CD14-positive monocyte (primary cell): ENCODE results near the gene ATP5F1E. TPM values are rescaled to one million over a fixed set of nuclear protein-coding genes. Genes with fewer than 3 reads are reported as not detected.

Experiments
- DNase-seq, 3 donors: peaks; one replicate each; pipeline ENCODE4 v3.0.0-alpha.2; 2011 to 2022
- H2AFZ ChIP-seq: 2 replicates; pipeline ENCODE4 v1.6.0; 2012; ENCODE audit warnings: mild to moderate bottlenecking, low read depth, low read length, inconsistent platforms; ENCODE audit not compliant: insufficient read depth, poor library complexity, severe bottlenecking
- H3K27ac ChIP-seq, 2 donors: 1 replicate in 1 of 2; 2 replicates in 1 of 2; pipeline ENCODE4 v1.5.1; 2012 to 2013; ENCODE audit warnings: low read length in 2 of 2, control low read depth in 1 of 2, inconsistent platforms in 1 of 2, low read depth in 1 of 2, mild to moderate bottlenecking in 1 of 2
- H3K27me3 ChIP-seq, 2 donors: one replicate each; pipeline versions ENCODE4 v1.6.0 to v1.6.1; 2011 to 2013; ENCODE audit warnings: low read length in 2 of 2; ENCODE audit not compliant: control insufficient read depth in 2 of 2, insufficient read depth in 2 of 2
- H3K36me3 ChIP-seq, 2 donors: replicated peaks in 1 of 2; 1 replicate in 1 of 2; 2 replicates in 1 of 2; pipeline versions ENCODE4 v1.5.1 to v1.6.1; 2012 to 2013; ENCODE audit warnings: low read length in 2 of 2, control low read depth in 1 of 2, inconsistent platforms in 1 of 2, mild to moderate bottlenecking in 1 of 2; ENCODE audit not compliant: insufficient read depth in 2 of 2, control insufficient read depth in 1 of 2
- H3K4me1 ChIP-seq, 2 donors: 1 replicate in 1 of 2; 2 replicates in 1 of 2; pipeline versions ENCODE4 v1.5.1 to v1.6.1; 2012 to 2013; ENCODE audit warnings: low read length in 2 of 2, control low read depth in 1 of 2, inconsistent platforms in 1 of 2, mild to moderate bottlenecking in 1 of 2, moderate library complexity in 1 of 2; ENCODE audit not compliant: insufficient read depth in 2 of 2, control insufficient read depth in 1 of 2
- H3K4me2 ChIP-seq: replicated peaks from 2 replicates; pipeline ENCODE3; 2012; ENCODE audit warnings: low read length, moderate library complexity, mild to moderate bottlenecking; ENCODE audit not compliant: poor library complexity, severe bottlenecking; ENCODE audit errors: extremely low read depth
- H3K4me3 ChIP-seq, 3 experiments: fragments of 200-600 bp in 1 of 3; sonication (generic) in 1 of 3; replicated peaks in 1 of 3; 1 replicate in 2 of 3; 2 replicates in 1 of 3; pipeline ENCODE4 v1.5.1; 2011 to 2013; ENCODE audit warnings: low read length in 3 of 3, mild to moderate bottlenecking in 3 of 3, control low read depth in 2 of 3, low read depth in 2 of 3, inconsistent platforms in 1 of 3, moderate library complexity in 1 of 3
- H3K79me2 ChIP-seq: 2 replicates; pipeline ENCODE4 v1.6.0; 2012; ENCODE audit warnings: mild to moderate bottlenecking, control low read depth, inconsistent platforms, low read length, moderate library complexity; ENCODE audit not compliant: insufficient read depth
- H3K9ac ChIP-seq: 2 replicates; pipeline ENCODE4 v1.6.0; 2017; ENCODE audit warnings: low read length, mild to moderate bottlenecking; ENCODE audit not compliant: insufficient read depth, poor library complexity, severe bottlenecking
- H3K9me3 ChIP-seq, 2 donors: replicated peaks in 1 of 2; 1 replicate in 1 of 2; 2 replicates in 1 of 2; pipeline versions ENCODE4 v1.5.1 to v1.6.1; 2012 to 2013; ENCODE audit warnings: low read length in 2 of 2, control low read depth in 1 of 2; ENCODE audit not compliant: control insufficient read depth in 1 of 2, insufficient read depth in 1 of 2
- H4K20me1 ChIP-seq: 2 replicates; pipeline ENCODE4 v1.6.0; 2012; ENCODE audit warnings: mild to moderate bottlenecking, low read length, control low read depth, moderate library complexity; ENCODE audit not compliant: insufficient read depth
- H3K27ac Mint-ChIP-seq, 7 donors: one replicate each; pipeline ENCODE4 v1.8.0; 2020; ENCODE audit warnings: mild to moderate bottlenecking in 7 of 7, mixed read lengths in 7 of 7, moderate library complexity in 6 of 7, inconsistent platforms in 2 of 7
- H3K27me3 Mint-ChIP-seq, 3 donors: one replicate each; pipeline ENCODE4 v1.8.0; 2021 to 2022; ENCODE audit warnings: low read depth in 3 of 3, mild to moderate bottlenecking in 3 of 3, mixed read lengths in 3 of 3, moderate library complexity in 3 of 3, inconsistent platforms in 1 of 3
- H3K36me3 Mint-ChIP-seq, 2 donors: one replicate each; pipeline ENCODE4 v1.8.0; 2020; ENCODE audit warnings: mixed read lengths in 2 of 2, inconsistent platforms in 1 of 2, mild to moderate bottlenecking in 1 of 2
- H3K4me1 Mint-ChIP-seq: one replicate; pipeline ENCODE4 v1.8.0; 2020; ENCODE audit warnings: mild to moderate bottlenecking, mixed read lengths
- H3K4me3 Mint-ChIP-seq, 2 donors: one replicate each; pipeline ENCODE4 v1.8.0; 2020; ENCODE audit warnings: mild to moderate bottlenecking in 2 of 2, mixed read lengths in 2 of 2, moderate library complexity in 1 of 2
- H3K9me3 Mint-ChIP-seq, 7 donors: one replicate each; pipeline ENCODE4 v1.8.0; 2020 to 2022; ENCODE audit warnings: mixed read lengths in 7 of 7, mild to moderate bottlenecking in 6 of 7, moderate library complexity in 6 of 7, inconsistent platforms in 2 of 7
- WGBS: methylation state at CpG from one replicate; pipeline ENCODE4 v1.1.5; 2013; ENCODE audit warnings: missing lambda C conversion rate; ENCODE audit not compliant: insufficient coverage; 5-methylcytosine and 5-hydroxymethylcytosine counted together
- intact Hi-C, 2 donors: fragments of 100-400 bp; cut with micrococcal nuclease; formaldehyde crosslinking; loops; one replicate each; pipeline versions ENCODE4 v1.15.0 to v1.15.1; 2023
- polyA plus RNA-seq, 3 donors: library from polyadenylated mRNA; depleted of rRNA in 1 of 3; unstranded in 2 of 3; stranded (reverse) in 1 of 3; fragments of 300-500 nt in 2 of 3; fragments of >200 nt in 1 of 3; fragmentation: Illumina TruSeq in 2 of 3; gene quantifications; 1 replicate in 2 of 3; 2 replicates in 1 of 3; pipeline ENCODE4 v1.2.3, GENCODE V29; 2012 to 2021
- TF ChIP-seq, protein P1 (sequence below): fragments of 200-600 bp; IDR thresholded peaks from one replicate; pipeline ENCODE4 v1.8.0; 2022; ENCODE audit warnings: antibody characterized with exemption, mild to moderate bottlenecking

ATP5F1E gene
- polyA plus RNA-seq, 3 donors: 39.0 to 105 (median 102) TPM

DNA sequence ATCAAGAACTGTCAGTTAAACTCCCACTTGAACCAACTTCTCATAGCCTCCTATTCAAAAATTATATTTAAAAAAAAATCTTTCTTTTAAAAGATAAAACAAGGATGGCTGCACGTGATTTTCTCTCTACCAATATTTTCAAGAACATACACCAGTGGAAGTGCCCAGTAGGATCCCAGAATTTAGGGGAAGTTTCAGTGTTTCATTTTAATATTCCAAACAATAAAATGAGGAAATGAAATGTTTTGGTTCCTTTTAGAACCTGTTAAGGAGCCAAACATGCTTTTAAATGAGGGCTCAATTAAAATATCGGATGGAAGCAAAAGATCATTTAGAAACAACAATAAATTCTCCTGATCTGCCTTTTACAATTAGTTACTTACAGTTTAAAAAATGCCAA is 36.9 kb upstream of the ATP5F1E start:
- Histone ChIP-seq H3K4me2 (no peak overlapping the region), H4K20me1 (no peaks in the 10 kb centered on the region), H3K9ac (no peak overlapping the region)

DNA sequence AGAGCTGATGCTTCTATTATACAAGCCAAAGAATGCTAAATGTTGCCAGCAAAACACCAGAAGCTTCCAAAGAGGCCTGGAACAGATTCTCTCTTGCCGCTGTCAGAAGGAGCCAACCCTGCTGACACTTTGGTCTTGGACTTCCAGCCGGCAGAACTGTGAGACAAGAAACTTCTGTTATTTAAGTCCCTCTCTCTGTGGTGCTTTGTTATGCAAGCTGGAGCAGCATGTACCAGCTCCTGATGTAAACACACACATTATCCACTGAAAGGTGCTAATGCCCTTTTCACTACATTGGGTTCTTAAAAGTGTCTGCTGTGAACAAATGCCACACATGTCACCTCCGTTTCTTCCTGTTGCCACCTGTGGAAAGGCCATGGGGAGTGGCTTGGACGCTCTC is 36.4 kb upstream of the ATP5F1E start:
- TF ChIP-seq, protein P1, sequence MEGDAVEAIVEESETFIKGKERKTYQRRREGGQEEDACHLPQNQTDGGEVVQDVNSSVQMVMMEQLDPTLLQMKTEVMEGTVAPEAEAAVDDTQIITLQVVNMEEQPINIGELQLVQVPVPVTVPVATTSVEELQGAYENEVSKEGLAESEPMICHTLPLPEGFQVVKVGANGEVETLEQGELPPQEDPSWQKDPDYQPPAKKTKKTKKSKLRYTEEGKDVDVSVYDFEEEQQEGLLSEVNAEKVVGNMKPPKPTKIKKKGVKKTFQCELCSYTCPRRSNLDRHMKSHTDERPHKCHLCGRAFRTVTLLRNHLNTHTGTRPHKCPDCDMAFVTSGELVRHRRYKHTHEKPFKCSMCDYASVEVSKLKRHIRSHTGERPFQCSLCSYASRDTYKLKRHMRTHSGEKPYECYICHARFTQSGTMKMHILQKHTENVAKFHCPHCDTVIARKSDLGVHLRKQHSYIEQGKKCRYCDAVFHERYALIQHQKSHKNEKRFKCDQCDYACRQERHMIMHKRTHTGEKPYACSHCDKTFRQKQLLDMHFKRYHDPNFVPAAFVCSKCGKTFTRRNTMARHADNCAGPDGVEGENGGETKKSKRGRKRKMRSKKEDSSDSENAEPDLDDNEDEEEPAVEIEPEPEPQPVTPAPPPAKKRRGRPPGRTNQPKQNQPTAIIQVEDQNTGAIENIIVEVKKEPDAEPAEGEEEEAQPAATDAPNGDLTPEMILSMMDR: no peak
- H3K4me1 Mint-ChIP-seq: peaks cover 28% of the 10 kb centered on the region
- H3K4me1 ChIP-seq: peaks cover 23 to 36% of the 10 kb centered on the region in 2 donors
- H2AFZ ChIP-seq: no peak overlapping the region
- H3K27me3 ChIP-seq: peaks cover 11 to 27% of the 10 kb centered on the region in 2 donors
- H3K4me3 Mint-ChIP-seq: no peak overlapping the region
- H3K9ac ChIP-seq: no peak overlapping the region
- peaks cover 11 to 23% (median 13%) of the 10 kb centered on the region in 3 donors for H3K27me3 Mint-ChIP-seq
- H4K20me1 ChIP-seq: no peaks in the 10 kb centered on the region
- no peaks in the 10 kb centered on the region for H3K36me3 Mint-ChIP-seq
- no peak overlapping the region for H3K4me3 ChIP-seq
- no peak overlapping the region for H3K4me2 ChIP-seq
- H3K9me3 Mint-ChIP-seq: no peaks in the 10 kb centered on the region
- H3K36me3 ChIP-seq: no peaks in the 10 kb centered on the region
- no peak overlapping the region for H3K27ac ChIP-seq
- WGBS: 96% methylated on average over 3 of the region's 4 CpGs
- H3K9me3 ChIP-seq: no peaks in the 10 kb centered on the region
- H3K27ac Mint-ChIP-seq: no peak overlapping the region
- no peak for DNase-seq
- no peaks in the 10 kb centered on the region for H3K79me2 ChIP-seq
- intact Hi-C loops: no loop called here

More for the DNA sequence above, 36.9 kb upstream of the ATP5F1E start:
- intact Hi-C loops: no loop called here
- Mint-ChIP-seq H3K9me3 (no peaks in the 10 kb centered on the region), H3K36me3 (no peaks in the 10 kb centered on the region), H3K27ac (no peak overlapping the region), H3K4me3 (no peak overlapping the region), H3K4me1 (peaks cover 30% of the 10 kb centered on the region), H3K27me3 (peaks cover 12 to 18% (median 17%) of the 10 kb centered on the region in 3 donors)
- H3K27ac ChIP-seq: no peak overlapping the region
- peaks cover 23 to 36% of the 10 kb centered on the region in 2 donors for H3K4me1 ChIP-seq
- peak in 2 of 3 donors; percentile 29 to 32 for DNase-seq
- peaks cover 16 to 30% of the 10 kb centered on the region in 2 donors for H3K27me3 ChIP-seq
- no peaks in the 10 kb centered on the region for H3K9me3 ChIP-seq
- H3K4me3 ChIP-seq: no peak overlapping the region
- no peaks in the 10 kb centered on the region for H3K36me3 ChIP-seq
- no peak overlapping the region for H2AFZ ChIP-seq
- no CpG with 5 or more reads among the region's 2 CpGs for WGBS
- no peaks in the 10 kb centered on the region for H3K79me2 ChIP-seq
- TF ChIP-seq, protein P1: no peak
